Activated naive CD8-positive, alpha-beta T cell treated with anti-CD3 and anti-CD28 coated beads for 36 hours (primary cell): ENCODE measurements around the gene CNTNAP5. TPM values are rescaled to one million over a fixed set of nuclear protein-coding genes. Genes with fewer than 3 reads are reported as not detected.

Experiments used
- DNase-seq: peaks from one replicate; pipeline ENCODE4 v3.0.0; 2021
- H3K27ac Mint-ChIP-seq: one replicate; pipeline ENCODE4 v1.8.0; 2022; ENCODE audit warnings: mild to moderate bottlenecking, moderate library complexity, mixed read lengths
- H3K27me3 Mint-ChIP-seq: one replicate; pipeline ENCODE4 v1.8.0; 2022; ENCODE audit warnings: mild to moderate bottlenecking, mixed read lengths
- H3K36me3 Mint-ChIP-seq: one replicate; pipeline ENCODE4 v1.8.0; 2021; ENCODE audit warnings: mild to moderate bottlenecking, mixed read lengths
- H3K4me1 Mint-ChIP-seq: one replicate; pipeline ENCODE4 v1.8.0; 2021; ENCODE audit warnings: mixed read lengths
- H3K4me3 Mint-ChIP-seq: one replicate; pipeline ENCODE4 v1.8.0; 2022; ENCODE audit warnings: mild to moderate bottlenecking, moderate library complexity, mixed read lengths
- H3K9me3 Mint-ChIP-seq: one replicate; pipeline ENCODE4 v1.8.0; 2022; ENCODE audit warnings: mixed read lengths
- total RNA-seq, 2 experiments: library from RNA; stranded (reverse); gene quantifications; one replicate each; pipeline ENCODE4 v1.2.3, GENCODE V29; 2021

Gene CNTNAP5
- total RNA-seq, 2 experiments from 2014 or later, result not detected

GRCh38 chr2:124254621-124255020, 229.5 kb downstream of the CNTNAP5 start:
- Mint-ChIP-seq H3K27ac (no peak overlapping the region), H3K4me3 (no peak overlapping the region), H3K9me3 (peaks cover 1% of the 10 kb centered on the region), H3K4me1 (no peaks in the 10 kb centered on the region), H3K36me3 (no peaks in the 10 kb centered on the region), H3K27me3 (no peaks in the 10 kb centered on the region)
- DNase-seq, result no peak

GRCh38 chr2:124257120-124257519, 232.0 kb downstream of the CNTNAP5 start:
- Mint-ChIP-seq H3K4me3 (no peak overlapping the region), H3K36me3 (no peaks in the 10 kb centered on the region), H3K27ac (no peak overlapping the region), H3K4me1 (no peaks in the 10 kb centered on the region), H3K27me3 (no peaks in the 10 kb centered on the region), H3K9me3 (peaks cover 5% of the 10 kb centered on the region)
- no peak for DNase-seq

GRCh38 chr2:124258140-124258880, 233.2 kb downstream of the CNTNAP5 start:
- H3K27me3 Mint-ChIP-seq, result no peaks in the 10 kb centered on the region
- H3K27ac Mint-ChIP-seq, result no peak overlapping the region
- no peaks in the 10 kb centered on the region for H3K36me3 Mint-ChIP-seq
- peaks cover 5% of the 10 kb centered on the region for H3K9me3 Mint-ChIP-seq
- no peak for DNase-seq
- no peaks in the 10 kb centered on the region for H3K4me1 Mint-ChIP-seq
- H3K4me3 Mint-ChIP-seq, result no peak overlapping the region

GRCh38 chr2:124261456-124261855, 236.4 kb downstream of the CNTNAP5 start:
- DNase-seq, result no peak
- no peaks in the 10 kb centered on the region for H3K36me3 Mint-ChIP-seq
- no peaks in the 10 kb centered on the region for H3K4me1 Mint-ChIP-seq
- H3K4me3 Mint-ChIP-seq, result no peak overlapping the region
- no peaks in the 10 kb centered on the region for H3K27me3 Mint-ChIP-seq
- H3K9me3 Mint-ChIP-seq, result peaks cover 5% of the 10 kb centered on the region
- no peak overlapping the region for H3K27ac Mint-ChIP-seq

- H3K4me3 Mint-ChIP-seq, result no peak overlapping the region
- peaks cover 4% of the 10 kb centered on the region for H3K9me3 Mint-ChIP-seq
- DNase-seq, result no peak
- H3K36me3 Mint-ChIP-seq, result no peaks in the 10 kb centered on the region
- no peaks in the 10 kb centered on the region for H3K4me1 Mint-ChIP-seq
- H3K27me3 Mint-ChIP-seq, result no peaks in the 10 kb centered on the region
- no peak overlapping the region for H3K27ac Mint-ChIP-seq
These were observed 239.5 kb downstream of the CNTNAP5 start for GRCh38 chr2:124264551-124265091.

GRCh38 chr2:124267794-124268193, 242.7 kb downstream of the CNTNAP5 start:
- no peaks in the 10 kb centered on the region for H3K9me3 Mint-ChIP-seq
- no peak overlapping the region for H3K4me3 Mint-ChIP-seq
- H3K4me1 Mint-ChIP-seq, result no peaks in the 10 kb centered on the region
- no peaks in the 10 kb centered on the region for H3K36me3 Mint-ChIP-seq
- no peak overlapping the region for H3K27ac Mint-ChIP-seq
- no peaks in the 10 kb centered on the region for H3K27me3 Mint-ChIP-seq
- DNase-seq, result no peak

- Mint-ChIP-seq H3K4me3 (no peak overlapping the region), H3K27ac (no peak overlapping the region), H3K9me3 (no peaks in the 10 kb centered on the region), H3K4me1 (no peaks in the 10 kb centered on the region), H3K27me3 (no peaks in the 10 kb centered on the region), H3K36me3 (no peaks in the 10 kb centered on the region)
- no peak for DNase-seq
These were observed 244.3 kb downstream of the CNTNAP5 start for GRCh38 chr2:124269348-124269747.

- no peak overlapping the region for H3K27ac Mint-ChIP-seq
- no peak overlapping the region for H3K4me3 Mint-ChIP-seq
- H3K27me3 Mint-ChIP-seq, result no peaks in the 10 kb centered on the region
- DNase-seq, result no peak
- H3K9me3 Mint-ChIP-seq, result peaks cover 3% of the 10 kb centered on the region
- no peaks in the 10 kb centered on the region for H3K36me3 Mint-ChIP-seq
- no peaks in the 10 kb centered on the region for H3K4me1 Mint-ChIP-seq
These were observed 247.3 kb downstream of the CNTNAP5 start for GRCh38 chr2:124272261-124272841.

- no peak for DNase-seq
- Mint-ChIP-seq H3K27ac (no peak overlapping the region), H3K36me3 (no peaks in the 10 kb centered on the region), H3K4me3 (no peak overlapping the region), H3K4me1 (no peaks in the 10 kb centered on the region), H3K27me3 (no peaks in the 10 kb centered on the region), H3K9me3 (peaks cover 4% of the 10 kb centered on the region)
These were observed 256.5 kb downstream of the CNTNAP5 start for GRCh38 chr2:124281541-124281940.

GRCh38 chr2:124283096-124283495, 258.0 kb downstream of the CNTNAP5 start:
- no peaks in the 10 kb centered on the region for H3K36me3 Mint-ChIP-seq
- no peaks in the 10 kb centered on the region for H3K27me3 Mint-ChIP-seq
- no peaks in the 10 kb centered on the region for H3K4me1 Mint-ChIP-seq
- H3K27ac Mint-ChIP-seq, result no peak overlapping the region
- no peak for DNase-seq
- no peak overlapping the region for H3K4me3 Mint-ChIP-seq
- peaks cover 4% of the 10 kb centered on the region for H3K9me3 Mint-ChIP-seq

GRCh38 chr2:124286089-124286783, 261.1 kb downstream of the CNTNAP5 start:
- Mint-ChIP-seq H3K4me3 (no peak overlapping the region), H3K27ac (no peak overlapping the region), H3K9me3 (peaks cover 6% of the 10 kb centered on the region), H3K4me1 (no peaks in the 10 kb centered on the region), H3K36me3 (no peaks in the 10 kb centered on the region), H3K27me3 (no peaks in the 10 kb centered on the region)
- no peak for DNase-seq

- no peak overlapping the region for H3K4me3 Mint-ChIP-seq
- H3K9me3 Mint-ChIP-seq, result peaks cover 4% of the 10 kb centered on the region
- no peaks in the 10 kb centered on the region for H3K36me3 Mint-ChIP-seq
- no peaks in the 10 kb centered on the region for H3K4me1 Mint-ChIP-seq
- no peaks in the 10 kb centered on the region for H3K27me3 Mint-ChIP-seq
- DNase-seq, result no peak
- no peak overlapping the region for H3K27ac Mint-ChIP-seq
These were observed 264.0 kb downstream of the CNTNAP5 start for GRCh38 chr2:124289060-124289459.

- H3K9me3 Mint-ChIP-seq, result peaks cover 2% of the 10 kb centered on the region
- no peaks in the 10 kb centered on the region for H3K36me3 Mint-ChIP-seq
- H3K27me3 Mint-ChIP-seq, result no peaks in the 10 kb centered on the region
- no peak overlapping the region for H3K4me3 Mint-ChIP-seq
- H3K4me1 Mint-ChIP-seq, result no peaks in the 10 kb centered on the region
- no peak overlapping the region for H3K27ac Mint-ChIP-seq
- DNase-seq, result no peak
These were observed 264.5 kb downstream of the CNTNAP5 start for GRCh38 chr2:124289615-124290014.

- no peaks in the 10 kb centered on the region for H3K36me3 Mint-ChIP-seq
- H3K27me3 Mint-ChIP-seq, result no peaks in the 10 kb centered on the region
- H3K4me1 Mint-ChIP-seq, result no peaks in the 10 kb centered on the region
- no peak overlapping the region for H3K4me3 Mint-ChIP-seq
- no peak overlapping the region for H3K27ac Mint-ChIP-seq
- H3K9me3 Mint-ChIP-seq, result peaks cover 3% of the 10 kb centered on the region
- no peak for DNase-seq
These were observed 271.4 kb downstream of the CNTNAP5 start for GRCh38 chr2:124296470-124296869.

GRCh38 chr2:124301915-124302314, 276.8 kb downstream of the CNTNAP5 start:
- H3K4me3 Mint-ChIP-seq, result no peak overlapping the region

More at GRCh38 chr2:124301915-124302314, 276.8 kb downstream of the CNTNAP5 start:
- Mint-ChIP-seq H3K4me1 (no peaks in the 10 kb centered on the region), H3K9me3 (peaks cover 9% of the 10 kb centered on the region), H3K27ac (no peak overlapping the region), H3K27me3 (no peaks in the 10 kb centered on the region), H3K36me3 (no peaks in the 10 kb centered on the region)
- DNase-seq, result no peak
